ENCODE data around the gene BCO1. TPM values are rescaled to one million over a fixed set of nuclear protein-coding genes. Genes with fewer than 3 reads are reported as not detected.

The BCO1 gene
- total RNA-seq, 4 donors from 2014 or later: not detected

- TF ChIP-seq CTCF (IDR thresholded peaks at IDR 0.05; ENCODE audit: low read depth): no peak
Observed at GRCh38 chr16:81265052-81265451, 26.6 kb downstream of the BCO1 start.

GRCh38 chr16:81265658-81266451 is 27.4 kb downstream of the BCO1 start:
- no peak for TF ChIP-seq CTCF (IDR thresholded peaks at IDR 0.05; ENCODE audit: low read depth)

- TF ChIP-seq CTCF (IDR thresholded peaks at IDR 0.05; ENCODE audit: low read depth): no peak
Observed at GRCh38 chr16:81266680-81267095, 28.2 kb downstream of the BCO1 start.

- no peak for TF ChIP-seq CTCF (IDR thresholded peaks at IDR 0.05; ENCODE audit: low read depth)
Observed at GRCh38 chr16:81268509-81268908, 30.0 kb downstream of the BCO1 start.

- TF ChIP-seq CTCF (IDR thresholded peaks at IDR 0.05; ENCODE audit: low read depth): no peak
Observed at GRCh38 chr16:81273223-81273950, 34.9 kb downstream of the BCO1 start.

GRCh38 chr16:81275064-81275532 is 36.6 kb downstream of the BCO1 start:
- TF ChIP-seq CTCF (IDR thresholded peaks at IDR 0.05; ENCODE audit: low read depth): no peak

GRCh38 chr16:81275795-81276194 is 37.3 kb downstream of the BCO1 start:
- no peak for TF ChIP-seq CTCF (IDR thresholded peaks at IDR 0.05; ENCODE audit: low read depth)

All from subcutaneous adipose tissue (tissue), 4 donors.